NCI-H1417 treated with DMSO at 0.1 percent for 48 hours (cell line): ENCODE results near the gene MATN4.
A peak's percentile ranks its signal among the peaks of the same experiment; 100 is the strongest.

Source experiments
- DNase-seq: peaks from one replicate; lab custom pipeline; 2025; lab: John Stamatoyannopoulos, UW

The MATN4 gene

GRCh38 chr20:45290677-45291355, 17.3 kb downstream of the MATN4 start:
- peak; percentile 22 for DNase-seq

GRCh38 chr20:45289942-45290676, 18.0 kb downstream of the MATN4 start:
- no peak for DNase-seq

GRCh38 chr20:45288860-45289259, 19.2 kb downstream of the MATN4 start:
- no peak for DNase-seq

GRCh38 chr20:45288376-45288775, 19.7 kb downstream of the MATN4 start:
- DNase-seq: no peak

- no peak for DNase-seq
These were observed 24.5 kb downstream of the MATN4 start for GRCh38 chr20:45283551-45284057.

- DNase-seq: no peak
These were observed 25.2 kb downstream of the MATN4 start for GRCh38 chr20:45282700-45283550.

- no peak for DNase-seq
These were observed 28.1 kb downstream of the MATN4 start for GRCh38 chr20:45279992-45280391.

- no peak for DNase-seq
These were observed 32.8 kb downstream of the MATN4 start for GRCh38 chr20:45275338-45275737.

DNA sequence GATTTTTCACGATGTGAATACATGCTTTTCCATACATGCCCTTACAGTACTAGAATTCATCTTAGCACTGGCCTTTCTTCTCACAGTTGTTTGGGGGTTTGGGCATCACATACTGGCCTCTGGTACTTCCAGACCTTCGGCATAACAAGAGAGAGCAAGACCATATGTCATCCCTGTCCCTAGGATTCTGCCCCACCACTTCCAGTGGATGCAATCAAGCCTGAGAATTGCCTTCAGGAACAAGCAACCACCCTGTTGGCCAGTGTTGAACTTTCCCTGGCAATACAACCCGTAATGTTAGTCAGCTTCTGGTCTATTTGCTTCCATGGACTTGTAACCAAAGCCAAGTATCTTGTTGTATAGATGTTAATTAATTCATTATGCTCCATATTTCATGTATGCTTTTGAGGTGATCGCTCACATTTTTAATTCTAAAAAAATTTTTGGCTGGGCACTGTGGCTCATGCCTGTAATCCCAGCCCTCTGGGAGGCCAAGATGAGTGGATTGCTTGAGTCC, 38.3 kb downstream of the MATN4 start:
- DNase-seq: no peak

DNA sequence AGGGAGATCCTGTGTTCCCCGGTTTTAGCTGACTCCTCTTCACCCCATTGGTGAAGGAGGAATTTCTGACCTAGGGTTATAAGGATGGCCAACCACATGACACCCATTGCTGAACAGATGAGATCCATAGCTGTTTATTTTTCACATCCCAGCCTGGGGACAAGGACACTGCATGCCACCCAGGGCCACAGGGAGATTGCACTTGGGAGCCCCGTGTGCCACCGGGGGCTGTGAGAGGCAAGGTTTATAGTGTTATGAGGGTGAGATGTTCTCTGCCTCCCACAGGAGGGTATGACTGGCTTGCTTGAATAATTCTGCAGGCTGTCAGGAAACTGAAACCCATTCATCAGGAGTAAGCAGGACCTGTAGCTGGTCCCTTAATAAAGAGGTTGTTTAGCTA, 39.0 kb downstream of the MATN4 start:
- DNase-seq: no peak

GRCh38 chr20:45268531-45268930, 39.6 kb downstream of the MATN4 start:
- DNase-seq: no peak

- DNase-seq: no peak
These were observed 41.1 kb downstream of the MATN4 start for GRCh38 chr20:45266977-45267376.

DNA sequence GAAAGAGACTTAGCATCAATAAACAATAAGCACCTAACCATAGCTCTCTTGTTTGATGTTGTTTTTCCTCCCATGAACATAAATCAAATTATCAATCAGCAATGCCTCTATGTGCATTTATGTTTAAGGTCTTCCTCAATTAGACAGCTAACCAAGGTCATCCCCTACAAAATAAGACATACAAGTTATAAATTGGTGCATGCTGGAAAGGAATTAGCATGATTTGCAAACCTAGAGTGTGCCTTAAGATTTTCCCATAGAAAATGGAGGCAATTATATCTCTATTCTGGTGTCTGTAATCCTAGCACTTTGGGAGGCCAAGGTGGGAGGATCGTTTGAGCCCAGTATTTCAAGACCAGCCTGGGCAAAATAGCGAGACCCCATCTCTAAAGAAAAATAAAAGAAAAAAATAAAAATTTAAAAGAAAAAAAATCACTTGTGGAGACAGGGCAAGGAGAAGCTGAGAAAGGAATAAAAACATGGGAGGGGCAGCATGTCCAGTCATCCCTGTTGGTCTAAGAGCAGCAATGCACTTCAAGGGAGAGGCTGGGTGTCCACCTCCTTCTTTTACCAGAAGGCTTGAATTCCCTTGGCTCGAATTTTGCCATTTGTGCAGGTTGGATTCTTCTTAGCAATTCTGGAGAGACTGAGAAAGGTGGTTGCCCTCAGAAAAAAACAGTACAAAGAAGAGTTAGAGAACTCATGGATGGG, 44.4 kb downstream of the MATN4 start:
- DNase-seq: no peak

GRCh38 chr20:45258664-45259063, 49.4 kb downstream of the MATN4 start:
- no peak for DNase-seq

GRCh38 chr20:45258259-45258658, 49.8 kb downstream of the MATN4 start:
- DNase-seq: no peak

- no peak for DNase-seq
These were observed 50.4 kb downstream of the MATN4 start for GRCh38 chr20:45257711-45258110.

GRCh38 chr20:45257161-45257560, 50.9 kb downstream of the MATN4 start:
- no peak for DNase-seq

GRCh38 chr20:45254383-45255262, 53.5 kb downstream of the MATN4 start, which contains the start of gene SLPI:
TSS of gene SLPI (minus strand) at chr20:45254564. CDS start at chr20:45254543, 21 bp downstream.
- no peak for DNase-seq

DNA sequence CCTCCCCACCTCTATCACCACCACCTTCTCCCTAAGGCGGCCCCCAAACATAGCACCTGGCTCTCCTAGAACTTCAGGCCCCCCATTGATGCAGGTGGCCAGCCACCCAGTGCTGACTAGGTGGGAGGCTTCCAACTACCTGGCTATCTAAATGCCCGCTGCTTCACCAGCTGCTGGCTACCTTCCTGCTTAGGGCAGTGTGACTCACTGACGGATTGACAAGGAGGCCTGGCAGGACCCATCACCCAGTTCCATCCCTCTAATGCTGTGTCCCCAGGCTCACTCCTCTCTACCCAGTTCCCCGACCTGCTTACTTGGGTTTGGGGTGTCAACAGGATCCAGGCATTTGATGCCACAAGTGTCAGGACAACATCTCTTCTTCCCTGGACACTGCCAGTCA, 54.8 kb downstream of the MATN4 start:
- no peak for DNase-seq

- DNase-seq: no peak
These were observed 56.1 kb downstream of the MATN4 start for GRCh38 chr20:45251884-45252560.
